Mesenchymal stem cell (in vitro differentiated cells and primary cell): ENCODE data around the gene IL17RE.

Source experiments
- DNase-seq: peaks from one replicate; pipeline ENCODE4 v3.0.0-alpha.2; 2013
- H2AFZ ChIP-seq: one replicate; pipeline ENCODE4 v1.6.1; 2013; ENCODE audit warnings: low read depth, mild to moderate bottlenecking, control low read depth, inconsistent platforms, low read length, moderate library complexity
- H2AK5ac ChIP-seq: 2 replicates; pipeline ENCODE4 v1.6.1; 2013; ENCODE audit warnings: low read length, moderate library complexity, mild to moderate bottlenecking, inconsistent platforms; ENCODE audit not compliant: severe bottlenecking
- H2BK120ac ChIP-seq: one replicate; pipeline ENCODE4 v1.6.1; 2013; ENCODE audit warnings: low read depth, mild to moderate bottlenecking, inconsistent platforms, low read length, moderate library complexity
- H2BK12ac ChIP-seq, 2 experiments: one replicate each; pipeline ENCODE4 v1.6.1; 2013; ENCODE audit warnings: inconsistent platforms in 2 of 2, low read length in 2 of 2, mild to moderate bottlenecking in 2 of 2, moderate library complexity in 2 of 2, control low read depth in 1 of 2
- H2BK15ac ChIP-seq: one replicate; pipeline ENCODE4 v1.6.1; 2013; ENCODE audit warnings: mild to moderate bottlenecking, low read depth, inconsistent platforms; ENCODE audit not compliant: poor library complexity, severe bottlenecking
- H2BK5ac ChIP-seq: 2 replicates; pipeline ENCODE4 v1.6.1; 2013; ENCODE audit warnings: low read depth, mild to moderate bottlenecking, low read length, control low read depth, inconsistent platforms; ENCODE audit not compliant: poor library complexity, severe bottlenecking
- H3K14ac ChIP-seq, 2 experiments: one replicate each; pipeline ENCODE4 v1.6.1; 2013; ENCODE audit warnings: inconsistent platforms in 2 of 2, low read length in 2 of 2, control low read depth in 1 of 2, mild to moderate bottlenecking in 1 of 2, moderate library complexity in 1 of 2
- H3K18ac ChIP-seq, 2 experiments: one replicate each; pipeline ENCODE4 v1.6.1; 2013; ENCODE audit warnings: inconsistent platforms in 2 of 2, low read length in 2 of 2, control low read depth in 1 of 2, low read depth in 1 of 2, mild to moderate bottlenecking in 1 of 2
- H3K23ac ChIP-seq, 2 experiments: one replicate each; pipeline ENCODE4 v1.6.1; 2013; ENCODE audit warnings: inconsistent platforms in 2 of 2, low read length in 2 of 2, mild to moderate bottlenecking in 2 of 2, moderate library complexity in 2 of 2, control low read depth in 1 of 2
- H3K27ac ChIP-seq: 2 replicates; pipeline ENCODE4 v1.5.1; 2013; ENCODE audit warnings: mild to moderate bottlenecking, moderate library complexity, low read length, control low read depth, inconsistent platforms; ENCODE audit not compliant: poor library complexity, severe bottlenecking
- H3K27me3 ChIP-seq, 2 experiments: 2 replicates each; pipeline versions ENCODE4 v1.6.1 to v1.7.0; 2013; ENCODE audit warnings: low read length in 2 of 2, mild to moderate bottlenecking in 2 of 2, moderate library complexity in 2 of 2, control low read depth in 1 of 2, inconsistent platforms in 1 of 2; ENCODE audit not compliant: control insufficient read depth in 1 of 2, insufficient read depth in 1 of 2
- H3K36me3 ChIP-seq, 2 experiments: 2 replicates each; pipeline versions ENCODE4 v1.6.1 to v1.7.0; 2013; ENCODE audit warnings: low read length in 2 of 2, control low read depth in 1 of 2, inconsistent platforms in 1 of 2, low read depth in 1 of 2, mild to moderate bottlenecking in 1 of 2; ENCODE audit not compliant: insufficient read depth in 2 of 2, control insufficient read depth in 1 of 2
- H3K4ac ChIP-seq, 2 experiments: one replicate each; pipeline ENCODE4 v1.6.1; 2013; ENCODE audit warnings: inconsistent platforms in 2 of 2, low read length in 2 of 2, mild to moderate bottlenecking in 2 of 2, moderate library complexity in 2 of 2, control low read depth in 1 of 2, low read depth in 1 of 2
- H3K4me1 ChIP-seq: 2 replicates; pipeline ENCODE4 v1.6.1; 2013; ENCODE audit warnings: low read depth, low read length, control low read depth; ENCODE audit not compliant: control insufficient read depth, insufficient read depth
- H3K4me2 ChIP-seq: 2 replicates; pipeline ENCODE4 v1.6.1; 2013; ENCODE audit warnings: low read length, mild to moderate bottlenecking, inconsistent platforms; ENCODE audit not compliant: poor library complexity, severe bottlenecking
- H3K4me3 ChIP-seq, 2 experiments: 2 replicates each; pipeline versions ENCODE4 v1.5.1 to v1.7.0; 2013; ENCODE audit warnings: low read length in 2 of 2, mild to moderate bottlenecking in 2 of 2, control low read depth in 1 of 2, low read depth in 1 of 2; ENCODE audit not compliant: insufficient read depth in 1 of 2
- H3K79me1 ChIP-seq: replicated peaks from 2 replicates; pipeline ENCODE4 v1.6.1; 2013; ENCODE audit warnings: mild to moderate bottlenecking, control low read depth, low read length, inconsistent platforms; ENCODE audit not compliant: poor library complexity, severe bottlenecking
- H3K9ac ChIP-seq: 2 replicates; pipeline ENCODE4 v1.7.0; 2013; ENCODE audit warnings: mild to moderate bottlenecking, low read length, moderate library complexity
- H3K9me3 ChIP-seq: 2 replicates; pipeline ENCODE4 v1.7.0; 2013; ENCODE audit warnings: mild to moderate bottlenecking, low read length; ENCODE audit not compliant: control insufficient read depth
- H4K8ac ChIP-seq: one replicate; pipeline ENCODE4 v1.6.1; 2013; ENCODE audit warnings: inconsistent platforms, mild to moderate bottlenecking, low read length, moderate library complexity
- H4K91ac ChIP-seq: one replicate; pipeline ENCODE4 v1.6.1; 2013; ENCODE audit warnings: mild to moderate bottlenecking, low read length, inconsistent platforms
- WGBS: methylation state at CpG from one replicate; pipeline ENCODE4 v1.1.7; 2013; ENCODE audit warnings: mixed read lengths; 5-methylcytosine and 5-hydroxymethylcytosine counted together

IL17RE gene

GRCh38 chr3:9881441-9881840, 21.2 kb upstream of the IL17RE start:
- H3K27me3 ChIP-seq: peaks cover 0 to 4% of the 10 kb centered on the region in 2 experiments
- no peak overlapping the region for H3K23ac ChIP-seq
- DNase-seq: no peak
- no peak overlapping the region for H3K4me3 ChIP-seq
- no peak overlapping the region for H3K9ac ChIP-seq
- 93% methylated on average over 1 of the region's 1 CpG for WGBS
- H3K79me1 ChIP-seq: no peaks in the 10 kb centered on the region
- no peak overlapping the region for H4K8ac ChIP-seq
- no peak overlapping the region for H2BK15ac ChIP-seq
- H3K9me3 ChIP-seq: no peaks in the 10 kb centered on the region
- no peak overlapping the region for H2BK12ac ChIP-seq
- H2AFZ ChIP-seq: no peak overlapping the region
- H3K27ac ChIP-seq: no peak overlapping the region
- no peak overlapping the region for H2BK120ac ChIP-seq
- H2AK5ac ChIP-seq: no peak overlapping the region
- H3K18ac ChIP-seq: no peak overlapping the region
- no peaks in the 10 kb centered on the region for H3K4me1 ChIP-seq
- no peak overlapping the region for H3K4ac ChIP-seq
- no peak overlapping the region for H4K91ac ChIP-seq
- H3K4me2 ChIP-seq: no peak overlapping the region
- H3K14ac ChIP-seq: no peak overlapping the region
- no peaks in the 10 kb centered on the region for H3K36me3 ChIP-seq
- no peak overlapping the region for H2BK5ac ChIP-seq

GRCh38 chr3:9883706-9884554, 18.7 kb upstream of the IL17RE start:
- H3K27me3 ChIP-seq: no peaks in the 10 kb centered on the region
- H3K79me1 ChIP-seq: no peaks in the 10 kb centered on the region
- H2AK5ac ChIP-seq: no peak overlapping the region
- no peak overlapping the region for H2AFZ ChIP-seq
- H3K9me3 ChIP-seq: no peaks in the 10 kb centered on the region
- H2BK120ac ChIP-seq: no peak overlapping the region
- H2BK5ac ChIP-seq: no peak overlapping the region
- H2BK15ac ChIP-seq: no peak overlapping the region
- no peak overlapping the region for H3K4ac ChIP-seq
- H3K4me1 ChIP-seq: no peaks in the 10 kb centered on the region
- peak overlapping the region; percentile 23 to 52 for H3K18ac ChIP-seq
- H3K14ac ChIP-seq: no peak overlapping the region
- no peak overlapping the region for H2BK12ac ChIP-seq
- H3K9ac ChIP-seq: peak overlapping the region; percentile 63
- H3K36me3 ChIP-seq: no peaks in the 10 kb centered on the region
- H3K27ac ChIP-seq: no peak overlapping the region
- H4K8ac ChIP-seq: no peak overlapping the region
- WGBS: 56% methylated on average over 6 of the region's 7 CpGs
- DNase-seq: peak; percentile 80
- H4K91ac ChIP-seq: no peak overlapping the region
- H3K23ac ChIP-seq: no peak overlapping the region
- H3K4me2 ChIP-seq: no peak overlapping the region
- peak overlapping the region in 1 of 2 experiments; percentile 26 for H3K4me3 ChIP-seq

- no peak overlapping the region for H2BK120ac ChIP-seq
- no peak overlapping the region for H2BK15ac ChIP-seq
- peak overlapping the region; percentile 52 to 70 for H3K18ac ChIP-seq
- no peak overlapping the region for H3K14ac ChIP-seq
- no peak overlapping the region for H3K4me2 ChIP-seq
- no peak overlapping the region for H4K91ac ChIP-seq
- no peak overlapping the region for H3K23ac ChIP-seq
- no peak overlapping the region for H3K4me3 ChIP-seq
- no peaks in the 10 kb centered on the region for H3K9me3 ChIP-seq
- H3K79me1 ChIP-seq: no peaks in the 10 kb centered on the region
- no peaks in the 10 kb centered on the region for H3K27me3 ChIP-seq
- H3K4ac ChIP-seq: no peak overlapping the region
- H3K9ac ChIP-seq: peak overlapping the region; percentile 63
- no peak overlapping the region for H2BK5ac ChIP-seq
- no peak overlapping the region for H4K8ac ChIP-seq
- H3K27ac ChIP-seq: no peak overlapping the region
- peak; percentile 93 for DNase-seq
- no peaks in the 10 kb centered on the region for H3K4me1 ChIP-seq
- H2AK5ac ChIP-seq: no peak overlapping the region
- H2AFZ ChIP-seq: peak overlapping the region; percentile 53
- no peaks in the 10 kb centered on the region for H3K36me3 ChIP-seq
- 30% methylated on average over 8 of the region's 11 CpGs for WGBS
- H2BK12ac ChIP-seq: no peak overlapping the region
These were observed 18.0 kb upstream of the IL17RE start for GRCh38 chr3:9884555-9885165.

- no peak overlapping the region for H3K18ac ChIP-seq
- no peak overlapping the region for H2AFZ ChIP-seq
- H2AK5ac ChIP-seq: no peak overlapping the region
- H4K91ac ChIP-seq: no peak overlapping the region
- H3K4me3 ChIP-seq: no peak overlapping the region
- H3K9ac ChIP-seq: no peak overlapping the region
- no peak for DNase-seq
- no peak overlapping the region for H4K8ac ChIP-seq
- no peak overlapping the region for H2BK120ac ChIP-seq
- no peaks in the 10 kb centered on the region for H3K79me1 ChIP-seq
- H2BK15ac ChIP-seq: no peak overlapping the region
- H3K9me3 ChIP-seq: no peaks in the 10 kb centered on the region
- H3K4me1 ChIP-seq: no peaks in the 10 kb centered on the region
- H3K36me3 ChIP-seq: no peaks in the 10 kb centered on the region
- H3K4me2 ChIP-seq: no peak overlapping the region
- H3K27me3 ChIP-seq: no peaks in the 10 kb centered on the region
- H2BK12ac ChIP-seq: peak overlapping the region in 1 of 2 experiments; percentile 63
- H3K27ac ChIP-seq: no peak overlapping the region
- no peak overlapping the region for H3K14ac ChIP-seq
- no peak overlapping the region for H3K4ac ChIP-seq
- H2BK5ac ChIP-seq: no peak overlapping the region
- no peak overlapping the region for H3K23ac ChIP-seq
These were observed 16.3 kb upstream of the IL17RE start for GRCh38 chr3:9886328-9886727.
